IPS-NIHi7 (cell line): ENCODE data around the gene PDE3A.
"Not testable (repeated sequence)": the region's sequence is repeated elsewhere in the genome, so short reads cannot be mapped to it uniquely, and the experiment has no call there.

Source experiments
- DNase-seq: peaks from one replicate; pipeline ENCODE4 v3.0.0; 2012; ENCODE audit warnings: mixed read lengths; ENCODE audit errors: extremely low spot score

The PDE3A gene

DNA sequence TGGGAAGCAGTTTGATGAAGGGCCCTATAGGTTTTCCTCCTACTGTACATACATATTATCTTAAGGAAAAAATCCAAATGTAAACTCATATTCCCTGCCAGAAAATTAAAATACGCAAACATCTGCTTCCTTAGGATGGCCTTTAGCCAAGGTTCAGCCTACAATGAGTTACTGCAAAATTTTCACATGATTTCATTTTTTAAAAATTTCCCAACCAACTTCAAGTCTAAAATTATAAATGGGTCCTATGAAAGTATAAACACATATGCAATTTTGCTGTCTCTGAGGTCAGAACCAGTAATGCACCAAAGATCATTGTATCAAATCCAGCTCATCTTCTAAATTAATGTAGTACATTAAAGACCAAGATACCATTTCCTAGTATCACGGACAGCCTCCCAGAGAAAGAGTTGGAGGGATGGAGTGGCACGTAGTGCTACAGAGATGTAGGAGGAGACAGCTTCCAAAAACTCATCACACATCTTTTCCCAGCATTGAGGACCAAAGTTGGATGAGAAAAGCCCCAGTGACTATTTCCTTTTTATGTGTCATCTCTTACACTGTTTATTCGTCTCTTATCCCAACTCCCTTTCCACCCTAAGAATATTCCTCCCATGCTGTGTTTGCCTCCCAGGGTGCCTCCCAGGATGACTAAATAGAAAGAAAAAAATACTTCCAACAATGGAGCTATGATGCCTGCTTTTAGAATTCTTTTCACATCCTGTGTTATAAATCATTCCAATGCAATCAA is 234.5 kb downstream of the PDE3A start:
- DNase-seq: no peak

GRCh38 chr12:20604408-20605067 is 236.2 kb downstream of the PDE3A start:
- no peak for DNase-seq

DNA sequence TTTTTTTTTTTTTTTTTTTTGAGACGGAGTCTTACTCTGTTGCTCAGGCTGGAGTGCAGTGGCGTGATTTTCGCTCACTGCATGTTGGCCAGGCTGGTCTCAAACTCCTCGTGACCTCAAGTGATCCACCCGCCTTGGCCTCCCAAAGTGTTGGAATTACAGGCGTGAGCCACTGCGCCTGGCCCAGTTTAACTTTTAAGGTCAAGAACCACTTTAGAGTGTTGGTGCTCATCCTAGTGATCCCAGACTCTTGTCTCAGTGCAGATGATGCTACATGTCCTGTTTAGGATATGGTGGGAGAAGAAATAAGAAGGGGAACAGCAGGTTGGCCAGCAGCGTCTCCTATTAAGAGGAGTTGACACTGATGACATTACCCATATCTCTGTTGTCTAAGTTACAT is 246.7 kb downstream of the PDE3A start:
- DNase-seq: not testable (repeated sequence)

- no peak for DNase-seq
These were observed 247.8 kb downstream of the PDE3A start for GRCh38 chr12:20616093-20616492.

DNA sequence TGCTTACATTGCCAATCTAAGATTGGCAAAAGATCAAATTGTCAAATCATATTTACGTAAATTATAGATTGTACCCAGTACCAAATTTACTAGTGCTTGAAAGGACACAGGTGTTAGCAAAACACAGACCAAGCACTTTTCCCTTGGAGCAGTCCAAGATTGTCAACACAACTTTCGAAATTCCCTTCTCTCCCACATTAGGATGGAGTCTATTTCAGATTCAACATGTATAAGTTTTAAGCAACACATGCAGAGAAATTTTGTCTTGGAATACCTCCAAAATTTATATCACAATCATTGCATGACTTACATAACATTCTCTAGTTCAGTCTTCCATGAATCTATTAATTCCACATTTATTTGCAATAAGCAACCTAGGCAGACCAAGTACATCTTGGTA is 251.9 kb downstream of the PDE3A start:
- DNase-seq: no peak

GRCh38 chr12:20624718-20625117 is 256.4 kb downstream of the PDE3A start:
- DNase-seq: peak; percentile 51

DNA sequence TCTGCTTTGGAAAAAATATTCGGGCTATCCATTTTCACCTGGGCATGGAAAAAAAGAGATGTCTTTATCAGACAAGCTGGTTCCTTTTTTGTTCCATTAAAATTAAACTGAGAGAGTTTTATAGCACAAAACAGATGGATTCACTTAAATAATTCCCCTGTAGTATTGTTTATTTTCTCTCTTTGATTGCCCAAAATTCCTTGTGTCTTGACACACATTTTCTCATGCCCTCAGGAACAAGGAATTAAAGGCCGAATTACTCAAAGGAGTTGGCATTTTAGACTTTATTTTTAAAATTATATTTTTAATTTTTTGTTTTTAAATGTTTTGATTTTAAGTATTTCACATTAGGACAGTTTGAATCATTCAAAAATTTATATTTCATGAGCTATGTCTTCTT is 257.2 kb downstream of the PDE3A start:
- no peak for DNase-seq

DNA sequence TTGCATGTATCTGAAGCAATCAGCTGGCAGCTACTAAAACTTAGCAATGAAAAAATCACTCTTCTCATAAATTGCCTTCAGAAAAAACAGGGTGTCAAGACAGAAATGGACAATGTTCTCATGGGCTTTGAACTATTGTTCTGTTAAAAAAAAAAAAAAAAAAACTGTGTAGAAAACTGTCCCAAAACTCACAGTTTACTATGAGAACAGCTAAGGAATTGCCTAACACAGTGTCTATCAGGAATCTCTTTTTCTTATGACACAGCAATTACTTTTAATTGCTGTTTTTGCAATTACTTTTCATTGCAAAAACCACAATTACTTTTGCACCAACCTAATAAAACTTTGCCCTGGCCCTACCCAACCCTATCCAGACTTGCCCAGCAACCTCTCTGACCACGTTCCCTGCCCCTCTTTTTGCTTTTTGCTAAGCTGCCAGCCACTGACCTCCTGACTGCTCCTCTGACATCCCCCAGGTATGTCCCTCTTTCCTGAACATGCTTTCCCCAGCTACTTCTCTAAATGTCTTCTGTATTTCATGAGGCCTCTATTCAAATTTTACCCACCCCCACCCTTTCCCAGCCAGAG is 258.8 kb downstream of the PDE3A start:
- no peak for DNase-seq

DNA sequence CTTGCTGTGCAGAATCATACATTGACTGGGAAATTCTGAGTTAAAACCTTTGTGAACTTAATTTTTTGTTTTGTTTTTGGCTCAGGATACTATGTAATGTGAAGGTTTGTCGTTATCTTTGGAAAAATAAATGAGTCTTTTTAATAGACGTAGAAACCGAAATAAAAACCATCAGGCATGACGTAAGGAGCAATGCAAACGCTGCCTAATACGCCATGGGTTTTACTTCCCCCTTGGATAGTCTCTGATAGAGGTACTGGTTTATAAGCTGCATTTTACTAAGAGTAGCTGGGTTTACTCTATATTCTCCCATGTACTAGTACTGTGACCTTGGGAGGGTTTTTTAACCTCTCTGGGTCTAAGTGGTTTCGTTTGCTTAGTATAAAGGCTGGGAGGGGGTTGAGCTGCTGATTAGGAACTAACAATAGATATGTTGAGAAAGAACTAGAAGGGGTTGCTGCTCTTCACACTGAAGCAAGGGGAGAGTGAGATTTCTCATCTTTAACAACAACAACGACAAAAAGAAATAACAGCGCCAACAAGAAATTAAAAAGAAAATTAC is 260.0 kb downstream of the PDE3A start:
- DNase-seq: peak; percentile 11

GRCh38 chr12:20628999-20629398 is 260.7 kb downstream of the PDE3A start:
- no peak for DNase-seq

- no peak for DNase-seq
These were observed 261.2 kb downstream of the PDE3A start for GRCh38 chr12:20629414-20630156.

- no peak for DNase-seq
These were observed 263.4 kb downstream of the PDE3A start for GRCh38 chr12:20631711-20632110.

DNA sequence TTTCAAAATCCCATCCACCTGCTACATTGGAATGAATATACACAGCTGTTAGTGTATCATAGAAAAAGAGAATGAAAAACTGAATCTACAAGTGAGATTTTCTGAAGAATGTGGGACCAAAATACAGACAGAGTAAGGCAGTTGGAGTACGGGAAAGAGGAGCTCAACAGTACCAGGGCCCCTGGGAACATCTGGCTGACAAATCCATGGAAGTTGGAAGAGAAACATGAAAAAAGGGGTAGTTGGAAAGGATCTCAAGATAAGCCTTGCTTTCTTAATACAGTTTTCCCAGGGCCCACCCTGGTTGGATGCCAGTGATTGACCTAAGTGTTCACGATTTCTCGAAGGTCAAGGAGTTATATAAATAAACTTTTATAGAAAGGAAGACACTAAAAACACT is 272.8 kb downstream of the PDE3A start:
- DNase-seq: no peak

DNA sequence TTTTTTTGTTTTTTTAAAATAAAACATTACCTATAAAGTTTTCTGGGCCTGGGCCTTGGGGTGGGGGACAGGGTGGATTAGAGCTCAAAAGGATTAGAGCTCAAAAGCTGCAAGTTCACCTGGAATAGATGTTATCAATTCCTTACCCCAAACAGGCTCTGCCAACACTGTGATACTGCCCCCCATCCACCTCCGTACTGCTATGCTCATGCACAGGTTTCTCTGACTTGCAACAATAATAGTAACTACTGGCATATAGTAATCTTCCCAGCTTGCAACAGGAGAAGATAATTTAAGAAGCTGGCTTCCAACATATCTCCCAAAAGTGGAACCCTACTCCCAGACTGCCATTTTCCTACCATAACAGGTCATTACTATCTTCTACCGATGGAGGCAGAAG is 275.5 kb downstream of the PDE3A start:
- DNase-seq: no peak

- DNase-seq: peak; percentile 17
These were observed 278.0 kb downstream of the PDE3A start for GRCh38 chr12:20646239-20646827.

GRCh38 chr12:20653871-20654270 is 285.5 kb downstream of the PDE3A start:
- DNase-seq: no peak

DNA sequence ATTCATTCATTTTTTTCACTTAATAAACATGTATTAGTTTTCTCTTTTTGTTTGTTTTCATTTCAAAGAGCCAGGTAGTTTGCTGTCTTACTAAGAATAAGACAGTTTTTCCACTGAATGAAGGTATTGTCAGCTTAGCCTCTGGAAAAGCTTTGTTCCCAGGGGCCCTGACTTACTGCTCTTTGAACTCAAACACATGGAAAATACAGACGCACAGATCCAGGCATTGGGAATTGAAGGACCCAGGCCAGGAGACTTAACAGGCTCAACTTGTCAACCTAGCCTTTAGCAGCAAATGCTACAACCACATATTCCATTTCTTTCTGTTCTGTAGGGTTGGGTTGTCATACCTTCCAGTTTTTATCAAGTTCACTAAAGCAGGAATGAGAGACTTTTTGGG is 288.3 kb downstream of the PDE3A start:
- peak; percentile 13 for DNase-seq

GRCh38 chr12:20657496-20657895 is 289.2 kb downstream of the PDE3A start:
- DNase-seq: no peak

DNA sequence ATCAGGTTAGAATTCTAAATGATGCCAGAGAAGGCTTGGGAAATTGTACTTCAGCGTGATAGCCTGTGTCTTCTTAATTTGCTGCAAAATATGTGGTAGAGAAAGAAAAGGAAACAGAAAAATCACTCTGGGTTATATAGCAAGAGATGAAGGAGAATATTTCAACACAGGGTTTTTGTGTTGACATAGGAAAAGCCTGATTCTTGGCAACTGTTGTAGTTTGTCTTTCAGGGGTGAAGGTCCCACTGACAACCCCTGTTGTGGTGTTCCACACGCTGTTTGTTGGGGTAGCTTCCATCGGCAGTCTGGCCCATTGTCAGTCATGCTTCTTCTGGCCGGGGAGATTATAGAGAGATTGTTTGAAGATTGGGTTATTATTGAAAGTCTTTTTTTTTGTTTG is 313.0 kb downstream of the PDE3A start:
- DNase-seq: no peak

DNA sequence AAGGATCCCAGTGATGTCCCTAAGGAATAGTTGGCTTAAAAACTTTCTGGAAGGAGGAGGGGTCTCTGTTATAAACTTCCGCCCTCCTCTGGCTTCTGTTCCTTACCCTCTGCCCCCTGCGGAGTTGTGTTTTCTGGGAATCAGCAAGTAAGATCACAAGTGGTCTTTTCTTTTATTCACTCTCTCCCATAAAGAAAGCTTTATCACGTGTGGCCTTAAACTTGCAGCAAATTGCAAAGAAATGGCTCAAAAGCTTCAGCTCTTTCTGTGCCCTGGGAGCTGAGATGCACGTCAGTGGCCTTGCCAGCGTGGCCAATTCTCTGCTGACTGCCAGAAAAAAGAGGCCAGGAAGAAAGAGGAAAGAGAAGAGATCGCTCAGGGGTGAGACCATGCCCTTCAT is 326.9 kb downstream of the PDE3A start, which contains the start of gene SLCO1C1:
Gene SLCO1C1, plus strand, starts transcription at position 101 of the 400 bp plus-strand sequence. CDS start 4,245 bp downstream, outside the sequence.
- peak; percentile 13 for DNase-seq

- peak; percentile 10 for DNase-seq
These were observed 328.0 kb downstream of the PDE3A start for GRCh38 chr12:20696181-20696905.
